ENCODE measurements around the gene CLCN3. TPM values are rescaled to one million over a fixed set of nuclear protein-coding genes. Genes with fewer than 3 reads are reported as not detected.
"Not testable (repeated sequence)": the region's sequence is repeated elsewhere in the genome, so short reads cannot be mapped to it uniquely, and the experiment has no call there.

CLCN3 gene
- total RNA-seq (2014; rRNA removed; shearing (Covaris generic)): 45.0 and 48.9 TPM in 2 replicates
- polyA plus RNA-seq (2014; cell fraction: nucleus; rRNA removed): 12.5 and 21.3 TPM in 2 replicates

GRCh38 chr4:169619958-169620879, at the start of gene CLCN3:
Gene CLCN3 (plus strand): TSS chr4:169620578. CDS start chr4:169635929, 15,351 bp downstream.
- DNase-seq (ENCODE audit: extremely low read depth, low read depth): peak; percentile 94

- not testable (repeated sequence) for DNase-seq (ENCODE audit: extremely low read depth, low read depth)
Measured at GRCh38 chr4:169571012-169571411, 49.4 kb upstream of the CLCN3 start.

DNA sequence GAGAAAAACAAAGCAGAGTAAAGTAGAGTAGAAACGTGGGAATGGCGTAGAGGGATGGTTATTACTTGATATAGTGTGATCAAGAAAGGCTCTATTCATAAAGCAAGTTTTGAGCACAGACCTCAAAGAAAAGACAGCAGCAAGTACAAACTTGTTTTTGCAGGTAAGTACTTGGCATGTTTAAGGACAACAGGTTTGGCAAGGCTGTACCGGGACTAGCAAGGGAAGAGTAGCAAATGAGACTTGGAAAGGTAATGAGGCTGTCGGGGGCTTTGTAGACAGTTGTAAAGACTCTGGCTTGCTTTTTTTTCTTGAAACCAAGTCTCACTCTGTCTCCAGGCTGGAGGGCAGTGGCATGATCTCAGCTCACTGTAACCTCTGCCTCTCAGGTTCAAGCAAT, 48.9 kb upstream of the CLCN3 start:
- no peak for DNase-seq (ENCODE audit: extremely low read depth, low read depth)

GRCh38 chr4:169573889-169574288, 46.5 kb upstream of the CLCN3 start:
- no peak for DNase-seq (ENCODE audit: extremely low read depth, low read depth)

DNA sequence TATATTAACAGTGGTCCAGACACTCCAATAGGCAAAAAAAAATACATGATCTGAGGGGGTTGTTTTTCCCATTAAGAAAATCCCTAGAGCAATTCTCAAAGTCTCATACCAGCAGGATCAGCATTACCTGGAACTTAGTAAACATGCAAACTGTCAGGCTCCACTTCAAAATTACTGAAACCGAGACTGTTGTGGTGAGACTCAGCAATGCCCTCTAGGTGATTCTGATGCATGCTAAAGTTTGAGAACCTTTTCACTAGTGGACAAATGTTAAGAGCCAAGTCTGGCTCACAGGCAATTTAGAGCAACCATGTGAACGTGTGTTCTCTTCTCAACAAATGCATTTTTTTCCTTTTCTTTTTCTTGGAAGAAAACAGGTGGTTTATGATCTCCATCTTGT, 38.2 kb upstream of the CLCN3 start:
- no peak for DNase-seq (ENCODE audit: extremely low read depth, low read depth)

GRCh38 chr4:169582706-169583105, 37.7 kb upstream of the CLCN3 start:
- no peak for DNase-seq (ENCODE audit: extremely low read depth, low read depth)

GRCh38 chr4:169583563-169583962, 36.8 kb upstream of the CLCN3 start:
- DNase-seq (ENCODE audit: extremely low read depth, low read depth): no peak

DNA sequence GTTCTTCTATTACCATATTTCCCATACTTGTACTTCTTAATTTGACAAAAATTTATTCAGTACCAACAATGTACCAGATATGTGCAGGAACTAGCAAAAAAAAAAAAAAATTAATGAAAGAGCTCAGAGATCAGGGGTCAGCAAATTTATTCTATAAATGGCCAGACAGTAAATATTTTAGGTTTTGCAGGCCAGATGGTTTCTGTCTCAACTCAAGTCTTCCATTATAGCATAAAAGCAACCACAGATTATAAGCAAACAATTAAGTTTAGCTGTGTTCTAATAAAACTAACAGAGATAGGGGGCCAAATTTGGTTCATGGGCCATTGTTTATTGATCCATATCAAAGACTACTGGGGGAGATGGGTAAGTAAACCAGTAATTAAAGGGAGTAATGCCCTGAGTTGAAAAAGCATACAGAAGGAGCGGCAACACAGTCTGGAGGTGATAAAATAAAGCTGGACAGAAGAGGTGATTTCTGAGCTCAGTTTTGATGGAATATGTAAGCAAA, 27.3 kb upstream of the CLCN3 start:
- DNase-seq (ENCODE audit: extremely low read depth, low read depth): no peak

DNA sequence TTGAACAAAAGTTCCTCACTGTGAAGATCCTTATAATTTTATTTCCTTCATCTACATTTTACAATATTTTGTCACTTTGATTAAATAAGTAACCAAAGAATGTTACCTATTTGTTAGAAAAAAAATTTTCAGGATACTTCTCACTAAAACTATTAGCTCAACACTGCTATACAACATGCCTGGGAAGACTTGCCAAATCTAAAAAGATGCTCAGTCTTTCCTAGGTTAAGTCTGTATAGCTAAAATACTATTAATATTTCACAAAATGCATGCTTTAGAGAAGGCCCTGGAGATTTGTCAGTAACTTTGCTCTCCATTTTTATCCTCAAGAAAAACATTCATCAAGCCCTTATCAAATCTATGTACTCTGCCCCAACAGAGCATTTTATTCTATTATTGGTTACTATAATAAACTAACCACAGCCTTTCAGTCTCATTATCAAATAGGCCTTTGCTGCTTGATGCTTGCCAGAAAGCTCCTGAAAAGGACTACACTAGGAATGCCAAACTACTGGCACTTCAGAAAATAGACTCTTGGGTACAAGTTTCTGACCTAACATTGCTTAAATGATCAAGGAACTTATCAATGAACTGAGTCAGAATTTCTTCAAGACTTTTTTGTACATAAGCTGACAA, 25.7 kb upstream of the CLCN3 start:
- DNase-seq (ENCODE audit: extremely low read depth, low read depth): no peak

DNA sequence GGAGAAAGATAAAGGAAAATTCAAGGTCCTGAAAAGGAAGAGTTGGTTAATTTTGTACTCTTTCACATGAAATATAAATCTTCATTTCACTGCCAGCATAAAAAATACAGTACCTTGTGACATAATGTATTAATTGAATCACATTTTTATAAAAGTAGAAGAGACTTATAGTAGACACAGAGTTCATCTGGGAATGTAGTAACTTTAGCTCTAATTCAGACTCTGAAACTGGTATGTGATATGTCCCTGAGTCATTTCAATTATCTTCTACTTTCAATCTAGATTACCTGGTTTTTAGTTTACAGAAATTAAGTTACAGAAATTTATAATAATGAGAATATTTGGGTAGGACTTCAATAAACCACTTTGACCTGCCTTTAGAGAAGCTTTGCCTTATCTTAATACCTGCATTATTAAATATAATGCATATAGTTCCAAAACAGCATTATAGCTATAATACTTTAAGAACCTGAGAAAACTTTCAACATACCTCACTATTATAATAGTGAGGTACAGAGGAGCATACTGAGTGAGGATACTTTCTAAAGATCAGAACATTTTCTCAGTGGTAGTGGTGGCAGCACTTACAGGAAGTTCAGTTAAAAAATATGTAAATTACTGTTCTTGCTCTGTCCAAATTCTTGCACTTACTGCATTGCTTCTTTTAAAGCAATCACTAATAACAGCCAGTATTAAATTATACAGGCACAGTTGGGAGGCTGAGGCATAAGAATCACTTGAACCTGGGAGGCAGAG, 19.2 kb upstream of the CLCN3 start:
- no peak for DNase-seq (ENCODE audit: extremely low read depth, low read depth)

DNA sequence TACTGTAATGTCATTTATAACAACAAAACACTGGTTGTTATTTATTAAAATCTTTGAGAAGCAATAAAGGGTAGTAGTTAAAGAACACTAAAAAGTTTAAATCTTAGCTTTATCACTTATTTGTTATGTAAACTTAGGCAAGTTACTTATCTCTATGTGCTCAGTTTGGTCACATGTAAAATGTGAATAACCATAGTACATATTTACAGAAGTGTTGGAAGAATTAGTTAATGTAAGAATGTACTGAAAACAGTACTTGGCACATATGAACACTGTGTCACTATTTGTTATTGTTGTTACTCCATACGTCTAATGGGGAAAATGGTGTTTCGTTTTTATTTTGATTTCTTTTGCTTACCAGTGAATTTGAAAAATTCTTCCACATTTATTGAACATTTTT, 17.1 kb upstream of the CLCN3 start:
- no peak for DNase-seq (ENCODE audit: extremely low read depth, low read depth)

DNA sequence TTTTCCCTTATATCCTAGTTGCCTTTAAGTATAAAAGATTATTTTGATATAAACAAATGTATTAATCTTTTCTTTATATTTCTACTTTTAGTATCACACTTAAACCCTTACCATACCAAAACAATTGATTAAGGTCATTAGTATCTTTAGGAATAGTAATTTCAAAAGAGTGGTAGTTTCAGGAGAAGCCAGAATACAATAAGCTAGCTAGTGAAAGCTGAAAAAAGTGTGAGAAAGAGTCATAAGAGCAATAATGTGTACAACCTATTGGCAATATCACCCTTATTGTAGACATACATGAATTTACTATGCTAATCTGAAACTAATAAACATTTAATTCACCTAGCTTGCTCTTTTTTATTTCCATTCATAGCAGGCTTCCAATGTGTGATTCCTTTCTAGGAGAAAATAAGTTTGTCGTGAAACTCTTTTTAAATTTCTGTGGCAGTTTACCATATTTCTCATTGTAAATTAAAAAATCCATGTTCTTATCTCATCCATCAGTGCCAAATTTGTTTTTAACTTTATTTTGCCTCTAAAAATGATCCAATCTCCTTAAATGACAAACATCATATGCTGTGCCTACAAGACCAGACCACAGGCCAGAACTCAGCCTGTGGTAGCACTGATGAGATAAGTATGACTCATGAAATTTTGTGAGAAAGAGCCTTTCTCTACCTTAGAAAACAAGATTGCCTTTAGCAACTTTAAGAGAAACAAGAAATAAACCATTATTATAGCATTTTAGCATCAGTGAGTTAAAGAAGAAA, 16.1 kb upstream of the CLCN3 start:
- no peak for DNase-seq (ENCODE audit: extremely low read depth, low read depth)

DNA sequence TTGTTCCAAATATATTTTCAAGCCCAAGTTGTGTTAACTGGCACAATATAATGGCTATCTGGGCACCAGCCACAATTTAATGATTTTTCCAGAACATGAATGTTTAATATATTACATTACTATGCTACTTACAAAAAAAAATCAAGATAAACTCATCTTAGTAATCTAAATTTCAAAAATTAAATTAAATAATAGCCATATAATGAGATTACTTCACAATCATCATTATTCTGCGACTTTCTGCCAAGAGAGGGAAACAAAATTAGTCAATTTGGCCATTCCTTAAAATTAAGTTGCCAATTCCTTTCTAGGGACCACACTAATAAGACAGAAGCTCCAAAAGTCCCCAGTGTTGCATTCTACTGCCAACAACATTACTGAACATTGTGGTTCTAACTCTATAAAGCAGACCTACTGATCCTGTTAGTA, 15.5 kb upstream of the CLCN3 start:
- no peak for DNase-seq (ENCODE audit: extremely low read depth, low read depth)

DNA sequence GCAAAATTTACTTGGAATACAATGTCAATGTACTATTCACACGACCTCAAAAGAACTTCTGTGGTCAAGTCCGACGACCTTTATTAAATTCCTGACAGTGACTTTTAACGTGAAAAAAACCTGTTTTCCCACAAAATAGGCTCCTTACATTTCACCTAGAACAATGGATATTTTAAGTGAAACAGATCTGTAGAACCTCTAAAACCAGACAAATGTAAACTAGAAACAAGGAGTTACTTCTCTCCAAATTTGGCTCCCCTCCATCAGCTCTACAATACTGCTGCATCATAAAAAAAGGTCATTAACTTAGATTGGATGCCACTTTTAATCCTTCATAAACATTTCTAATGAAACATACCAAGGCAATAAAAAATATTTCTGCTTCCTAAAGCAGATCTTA, 9.2 kb upstream of the CLCN3 start:
- DNase-seq (ENCODE audit: extremely low read depth, low read depth): no peak

GRCh38 chr4:169611991-169612870, 8.1 kb upstream of the CLCN3 start, which contains the start of gene NEK1:
Gene NEK1 (minus strand): TSS chr4:169612583. CDS start chr4:169602630, 9,953 bp downstream.
- DNase-seq (ENCODE audit: extremely low read depth, low read depth): peak; percentile 83

GRCh38 chr4:169612871-169613859, 7.2 kb upstream of the CLCN3 start:
- DNase-seq (ENCODE audit: extremely low read depth, low read depth): peak; percentile 72

- no peak for DNase-seq (ENCODE audit: extremely low read depth, low read depth)
Measured at GRCh38 chr4:169615467-169616106, 4.8 kb upstream of the CLCN3 start.
